HFF-Myc (cell line): ENCODE measurements around the gene MAN2C1.
"Not testable (repeated sequence)": the region's sequence is repeated elsewhere in the genome, so short reads cannot be mapped to it uniquely, and the experiment has no call there.

Experiments
- DNase-seq: peaks from one replicate; pipeline ENCODE4 v3.0.0-alpha.2; 2011; ENCODE audit warnings: low read depth; ENCODE audit errors: extremely low read depth
- H3K4me3 ChIP-seq: replicated peaks from 2 replicates; pipeline ENCODE4 v1.5.1; 2011; ENCODE audit warnings: low read depth, mild to moderate bottlenecking, control low read depth, low read length
- CTCF ChIP-seq: IDR thresholded peaks from 2 replicates; pipeline ENCODE4 v1.5.1; 2012; ENCODE audit warnings: mild to moderate bottlenecking, low read depth, low read length, control low read depth; ENCODE audit errors: missing control alignments

MAN2C1 gene

GRCh38 chr15:75347222-75348033 is 21.0 kb downstream of the MAN2C1 start:
- TF ChIP-seq CTCF: no peak
- peak overlapping the region; percentile 52 for H3K4me3 ChIP-seq
- no peak for DNase-seq

GRCh38 chr15:75346796-75347221 is 21.6 kb downstream of the MAN2C1 start, which contains the start of gene NEIL1:
Gene NEIL1 (plus strand): TSS chr15:75347039. CDS start chr15:75348906, 1,867 bp downstream.
- H3K4me3 ChIP-seq: peak within 1 kb of the TSS; percentile 52
- no peak for DNase-seq
- TF ChIP-seq CTCF: no peak

GRCh38 chr15:75343953-75344352 is 24.5 kb downstream of the MAN2C1 start:
- not testable (repeated sequence) for H3K4me3 ChIP-seq, DNase-seq

- DNase-seq: no peak
- TF ChIP-seq CTCF: no peak
- H3K4me3 ChIP-seq: no peak overlapping the region
Observed at GRCh38 chr15:75342221-75342620, 26.2 kb downstream of the MAN2C1 start.

- no peak for TF ChIP-seq CTCF
- no peak overlapping the region for H3K4me3 ChIP-seq
- DNase-seq: no peak
Observed at GRCh38 chr15:75339531-75340240, 28.7 kb downstream of the MAN2C1 start.

- H3K4me3 ChIP-seq: no peak overlapping the region
- DNase-seq: no peak
- no peak for TF ChIP-seq CTCF
Observed at GRCh38 chr15:75338661-75339240, 29.7 kb downstream of the MAN2C1 start.
